ENCODE measurements around the gene SPAG16.

The SPAG16 gene

GRCh38 chr2:214079032-214079431 lies 794.8 kb downstream of the SPAG16 start:
- Histone ChIP-seq H3K4me1 (ENCODE audit: insufficient read depth, low read length, severe bottlenecking) (no peaks in the 10 kb centered on the region), H3K36me3 (ENCODE audit: insufficient read depth, low read length) (no peaks in the 10 kb centered on the region), H4K20me1 (ENCODE audit: insufficient read depth, low read length) (no peaks in the 10 kb centered on the region), H3K9me3 (ENCODE audit: low read length) (no peaks in the 10 kb centered on the region), H3K79me2 (ENCODE audit: insufficient read depth, low read length) (no peaks in the 10 kb centered on the region), H3F3A (ENCODE audit: insufficient read depth, low read length) (no peaks in the 10 kb centered on the region), H3K9me2 (ENCODE audit: low read depth, low read length) (no peaks in the 10 kb centered on the region), H3K4me2 (ENCODE audit: low read length) (no peak overlapping the region), H3K27ac (ENCODE audit: low read depth, low read length, poor library complexity, severe bottlenecking) (no peak overlapping the region), H3K9ac (ENCODE audit: low read length) (no peak overlapping the region), H3K4me3 (ENCODE audit: low read depth, low read length, poor library complexity, severe bottlenecking) (no peak overlapping the region), H3K27me3 (ENCODE audit: insufficient read depth, low read length) (no peaks in the 10 kb centered on the region), H2AFZ (ENCODE audit: low read length) (no peak overlapping the region)
- TF ChIP-seq EZH2 (IDR thresholded peaks at IDR 0.05; ENCODE audit: borderline replicate concordance, low read length): no peak
- TF ChIP-seq CTCF (IDR thresholded peaks at IDR 0.05; ENCODE audit: low read length): no peak

- Histone ChIP-seq H3K36me3 (ENCODE audit: insufficient read depth, low read length) (no peaks in the 10 kb centered on the region), H4K20me1 (ENCODE audit: insufficient read depth, low read length) (no peaks in the 10 kb centered on the region), H3K27ac (ENCODE audit: low read depth, low read length, poor library complexity, severe bottlenecking) (no peak overlapping the region), H3K9me3 (ENCODE audit: low read length) (no peaks in the 10 kb centered on the region), H3K4me1 (ENCODE audit: insufficient read depth, low read length, severe bottlenecking) (no peaks in the 10 kb centered on the region), H3K4me2 (ENCODE audit: low read length) (no peak overlapping the region), H3K4me3 (ENCODE audit: low read depth, low read length, poor library complexity, severe bottlenecking) (no peak overlapping the region), H3K9me2 (ENCODE audit: low read depth, low read length) (no peaks in the 10 kb centered on the region), H3K79me2 (ENCODE audit: insufficient read depth, low read length) (no peaks in the 10 kb centered on the region), H3K9ac (ENCODE audit: low read length) (no peak overlapping the region), H2AFZ (ENCODE audit: low read length) (no peak overlapping the region), H3K27me3 (ENCODE audit: insufficient read depth, low read length) (no peaks in the 10 kb centered on the region), H3F3A (ENCODE audit: insufficient read depth, low read length) (no peaks in the 10 kb centered on the region)
- TF ChIP-seq EZH2 (IDR thresholded peaks at IDR 0.05; ENCODE audit: borderline replicate concordance, low read length): no peak
- TF ChIP-seq CTCF (IDR thresholded peaks at IDR 0.05; ENCODE audit: low read length): no peak
These were observed 804.3 kb downstream of the SPAG16 start for GRCh38 chr2:214088536-214088935.

- Histone ChIP-seq H3K27me3 (ENCODE audit: insufficient read depth, low read length) (no peaks in the 10 kb centered on the region), H3K9me2 (ENCODE audit: low read depth, low read length) (no peaks in the 10 kb centered on the region), H3K4me3 (ENCODE audit: low read depth, low read length, poor library complexity, severe bottlenecking) (no peak overlapping the region), H3K36me3 (ENCODE audit: insufficient read depth, low read length) (no peaks in the 10 kb centered on the region), H3K79me2 (ENCODE audit: insufficient read depth, low read length) (no peaks in the 10 kb centered on the region), H3K9ac (ENCODE audit: low read length) (no peak overlapping the region), H3F3A (ENCODE audit: insufficient read depth, low read length) (no peaks in the 10 kb centered on the region), H4K20me1 (ENCODE audit: insufficient read depth, low read length) (no peaks in the 10 kb centered on the region), H3K27ac (ENCODE audit: low read depth, low read length, poor library complexity, severe bottlenecking) (no peak overlapping the region), H3K4me2 (ENCODE audit: low read length) (no peak overlapping the region), H3K9me3 (ENCODE audit: low read length) (no peaks in the 10 kb centered on the region), H3K4me1 (ENCODE audit: insufficient read depth, low read length, severe bottlenecking) (no peaks in the 10 kb centered on the region), H2AFZ (ENCODE audit: low read length) (no peak overlapping the region)
- TF ChIP-seq CTCF (IDR thresholded peaks at IDR 0.05; ENCODE audit: low read length) (no peak), EZH2 (IDR thresholded peaks at IDR 0.05; ENCODE audit: borderline replicate concordance, low read length) (no peak)
These were observed 812.0 kb downstream of the SPAG16 start for GRCh38 chr2:214096208-214096715.

All from OCI-LY1 (cell line).